Skeletal muscle tissue (tissue), 4 donors: ENCODE measurements around the gene MYH2. TPM values are rescaled to one million over a fixed set of nuclear protein-coding genes. Genes with fewer than 3 reads are reported as not detected.

Experiments
- H3K27ac ChIP-seq: one replicate; pipeline ENCODE4 v1.7.0; 2013; ENCODE audit warnings: mild to moderate bottlenecking, low read depth, low read length, inconsistent platforms
- H3K27me3 ChIP-seq, 3 donors: one replicate each; pipeline ENCODE4 v1.7.0; 2013; ENCODE audit warnings: low read length in 3 of 3; ENCODE audit not compliant: control insufficient read depth in 3 of 3, insufficient read depth in 3 of 3
- H3K36me3 ChIP-seq, 3 donors: one replicate each; pipeline ENCODE4 v1.7.0; 2013; ENCODE audit warnings: low read length in 3 of 3; ENCODE audit not compliant: control insufficient read depth in 3 of 3, insufficient read depth in 3 of 3
- H3K4me1 ChIP-seq, 3 donors: one replicate each; pipeline ENCODE4 v1.7.0; 2013; ENCODE audit warnings: low read length in 3 of 3, mild to moderate bottlenecking in 3 of 3; ENCODE audit not compliant: control insufficient read depth in 3 of 3, insufficient read depth in 3 of 3
- H3K4me3 ChIP-seq, 3 donors: one replicate each; pipeline ENCODE4 v1.7.0; 2013; ENCODE audit warnings: low read length in 3 of 3
- H3K9ac ChIP-seq, 3 donors: one replicate each; pipeline ENCODE4 v1.7.0; 2013; ENCODE audit warnings: low read length in 3 of 3, mild to moderate bottlenecking in 3 of 3, moderate library complexity in 2 of 3, low read depth in 1 of 3
- H3K9me3 ChIP-seq, 3 donors: one replicate each; pipeline ENCODE4 v1.7.0; 2013; ENCODE audit warnings: low read length in 3 of 3; ENCODE audit not compliant: control insufficient read depth in 3 of 3
- total RNA-seq: library from RNA; depleted of rRNA; stranded (reverse); fragments of >200 nt; gene quantifications from one replicate; pipeline ENCODE4 v1.2.3, GENCODE V29; 2014
- donor health status: Osteomylitis.

Gene MYH2
- total RNA-seq, 1 donor from 2014 or later = 43.8 TPM

- peaks cover 3 to 23% (median 9%) of the 10 kb centered on the region in 3 donors for H3K36me3 ChIP-seq
- H3K27me3 ChIP-seq = no peaks in the 10 kb centered on the region
- H3K9me3 ChIP-seq = no peaks in the 10 kb centered on the region
- H3K9ac ChIP-seq = peak within 1 kb of the TSS in 2 of 3 donors; percentile 66 to 68
- peaks cover 0 to 3% (median 0%) of the 10 kb centered on the region in 3 donors for H3K4me1 ChIP-seq
- H3K27ac ChIP-seq = peak within 1 kb of the TSS; percentile 84
- peak within 1 kb of the TSS in 2 of 3 donors; percentile 53 to 65 for H3K4me3 ChIP-seq
Observed at GRCh38 chr17:10518271-10519037, 31.0 kb downstream of the MYH2 start, which contains the start of gene MYH1. Gene MYH1 (minus strand): TSS chr17:10518542. CDS start chr17:10516642, 1,900 bp downstream.

- peaks cover 0 to 26% (median 25%) of the 10 kb centered on the region in 3 donors for H3K36me3 ChIP-seq
- no peaks in the 10 kb centered on the region for H3K9me3 ChIP-seq
- no peaks in the 10 kb centered on the region for H3K27me3 ChIP-seq
- peak overlapping the region; percentile 84 for H3K27ac ChIP-seq
- peak overlapping the region in 2 of 3 donors; percentile 18 to 66 for H3K4me3 ChIP-seq
- peak overlapping the region in 2 of 3 donors; percentile 54 to 66 for H3K9ac ChIP-seq
- peaks cover 0 to 19% (median 8%) of the 10 kb centered on the region in 3 donors for H3K4me1 ChIP-seq
Observed at GRCh38 chr17:10516638-10517037, 32.8 kb downstream of the MYH2 start.

- H3K27ac ChIP-seq = peak overlapping the region; percentile 84
Observed at GRCh38 chr17:10516065-10516464, 33.4 kb downstream of the MYH2 start.

GRCh38 chr17:10513299-10514067, 36.0 kb downstream of the MYH2 start:
- Histone ChIP-seq H3K27me3 (no peaks in the 10 kb centered on the region), H3K9ac (peak overlapping the region in 2 of 3 donors; percentile 30 to 63), H3K36me3 (peaks cover 0 to 49% (median 43%) of the 10 kb centered on the region in 3 donors), H3K4me1 (peaks cover 0 to 22% (median 8%) of the 10 kb centered on the region in 3 donors), H3K9me3 (no peaks in the 10 kb centered on the region), H3K27ac (peak overlapping the region; percentile 40), H3K4me3 (peak overlapping the region in 2 of 3 donors; percentile 16 to 52)

More at GRCh38 chr17:10516065-10516464, 33.4 kb downstream of the MYH2 start:
- Histone ChIP-seq H3K27me3 (no peaks in the 10 kb centered on the region), H3K36me3 (peaks cover 0 to 32% (median 29%) of the 10 kb centered on the region in 3 donors), H3K9ac (peak overlapping the region in 2 of 3 donors; percentile 54 to 66), H3K4me3 (peak overlapping the region in 2 of 3 donors; percentile 18 to 66), H3K9me3 (no peaks in the 10 kb centered on the region), H3K4me1 (peaks cover 0 to 19% (median 8%) of the 10 kb centered on the region in 3 donors)

- H3K9me3 ChIP-seq = no peaks in the 10 kb centered on the region
- H3K9ac ChIP-seq = peak overlapping the region in 1 of 3 donors; percentile 30
- H3K4me1 ChIP-seq = peaks cover 0 to 22% (median 12%) of the 10 kb centered on the region in 3 donors
- H3K36me3 ChIP-seq = peaks cover 0 to 52% (median 47%) of the 10 kb centered on the region in 3 donors
- no peaks in the 10 kb centered on the region for H3K27me3 ChIP-seq
- peak overlapping the region in 2 of 3 donors; percentile 16 to 52 for H3K4me3 ChIP-seq
- H3K27ac ChIP-seq = peak overlapping the region; percentile 40
Observed at GRCh38 chr17:10512856-10513255, 36.6 kb downstream of the MYH2 start.

- Histone ChIP-seq H3K27ac (no peak overlapping the region), H3K9me3 (no peaks in the 10 kb centered on the region), H3K4me3 (no peak overlapping the region), H3K27me3 (no peaks in the 10 kb centered on the region), H3K9ac (no peak overlapping the region), H3K36me3 (peaks cover 3 to 65% (median 54%) of the 10 kb centered on the region in 3 donors), H3K4me1 (no peaks in the 10 kb centered on the region)
Observed at GRCh38 chr17:10499950-10500349, 49.5 kb downstream of the MYH2 start.

- peaks cover 4 to 33% (median 31%) of the 10 kb centered on the region in 3 donors for H3K36me3 ChIP-seq
Observed at GRCh38 chr17:10492004-10492403, 57.5 kb downstream of the MYH2 start.

GRCh38 chr17:10482252-10482651, 67.2 kb downstream of the MYH2 start:
- H3K36me3 ChIP-seq = no peaks in the 10 kb centered on the region
- H3K27ac ChIP-seq = no peak overlapping the region
- H3K4me3 ChIP-seq = no peak overlapping the region
- H3K9me3 ChIP-seq = no peaks in the 10 kb centered on the region
- H3K9ac ChIP-seq = no peak overlapping the region
- no peaks in the 10 kb centered on the region for H3K27me3 ChIP-seq
- H3K4me1 ChIP-seq = no peaks in the 10 kb centered on the region

More at GRCh38 chr17:10492004-10492403, 57.5 kb downstream of the MYH2 start:
- Histone ChIP-seq H3K9ac (no peak overlapping the region), H3K27ac (no peak overlapping the region), H3K9me3 (no peaks in the 10 kb centered on the region), H3K4me3 (no peak overlapping the region), H3K4me1 (no peaks in the 10 kb centered on the region), H3K27me3 (no peaks in the 10 kb centered on the region)

GRCh38 chr17:10477701-10478100, 71.8 kb downstream of the MYH2 start:
- H3K9me3 ChIP-seq = no peaks in the 10 kb centered on the region
- no peak overlapping the region for H3K9ac ChIP-seq
- no peak overlapping the region for H3K27ac ChIP-seq
- no peaks in the 10 kb centered on the region for H3K36me3 ChIP-seq
- H3K27me3 ChIP-seq = no peaks in the 10 kb centered on the region
- no peak overlapping the region for H3K4me3 ChIP-seq
- no peaks in the 10 kb centered on the region for H3K4me1 ChIP-seq
